ENCODE data around the gene RAB11FIP4. TPM values are rescaled to one million over a fixed set of nuclear protein-coding genes. Genes with fewer than 3 reads are reported as not detected.

The RAB11FIP4 gene
- total RNA-seq, 1 donor from 2014 or later, result 0.29 TPM

DNA sequence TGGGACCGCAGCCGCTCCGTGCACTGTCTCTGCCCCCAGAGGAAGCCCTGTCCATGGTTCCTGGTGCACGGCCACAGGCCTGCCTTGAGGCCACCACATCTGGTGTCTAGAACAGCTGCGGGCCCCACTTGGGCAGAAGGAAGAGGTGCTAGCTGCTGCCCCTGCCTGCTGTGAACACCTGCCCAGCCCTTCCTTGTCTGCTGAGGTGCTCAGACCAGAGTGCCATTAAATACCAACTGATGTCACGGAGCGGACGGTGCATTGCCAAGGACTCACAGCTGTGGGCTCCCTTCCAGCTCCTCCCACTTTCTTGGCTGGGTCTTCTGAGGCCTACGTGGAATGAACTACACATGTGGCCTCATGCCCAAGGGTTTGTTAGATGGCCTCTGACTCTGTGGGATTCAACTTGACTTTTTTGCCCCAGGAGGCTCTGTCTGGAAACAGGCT, 146.1 kb downstream of the RAB11FIP4 start:
- peak; percentile 40 for DNase-seq (ENCODE audit: low read depth)

DNA sequence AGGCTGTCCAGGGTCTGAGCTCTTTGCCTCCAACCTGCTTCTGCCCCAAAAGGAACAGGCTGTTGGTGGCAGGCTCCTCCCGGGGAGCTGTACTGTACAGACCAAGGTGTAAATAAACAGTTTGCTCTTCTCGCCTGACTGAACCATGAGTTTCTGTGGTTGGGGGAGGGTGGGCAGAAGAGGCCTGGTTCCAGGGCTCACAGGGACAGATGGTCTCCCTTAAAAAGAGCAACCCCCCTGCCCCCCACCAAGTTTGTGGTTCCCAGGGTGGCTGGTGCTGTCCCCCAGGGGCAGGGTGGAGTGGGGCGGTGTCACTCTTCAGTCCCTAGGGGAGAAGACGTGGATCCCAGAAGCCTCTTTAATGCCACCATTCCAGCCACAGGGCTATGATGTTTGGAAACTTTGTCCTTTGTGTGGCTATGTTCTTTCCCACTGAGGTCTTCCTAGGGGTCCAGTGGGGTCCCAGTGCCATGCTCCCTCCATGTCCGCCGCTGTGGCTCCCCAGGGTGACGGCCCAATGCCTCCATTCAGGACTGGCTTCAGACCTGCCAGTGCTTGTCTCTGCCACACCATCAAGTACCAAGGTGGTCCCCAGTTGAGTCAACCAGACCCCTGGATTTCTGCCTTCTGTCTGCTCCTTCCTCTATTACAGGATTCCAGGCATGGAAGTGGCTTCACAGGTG, 146.7 kb downstream of the RAB11FIP4 start:
- DNase-seq (ENCODE audit: low read depth), result no peak

DNA sequence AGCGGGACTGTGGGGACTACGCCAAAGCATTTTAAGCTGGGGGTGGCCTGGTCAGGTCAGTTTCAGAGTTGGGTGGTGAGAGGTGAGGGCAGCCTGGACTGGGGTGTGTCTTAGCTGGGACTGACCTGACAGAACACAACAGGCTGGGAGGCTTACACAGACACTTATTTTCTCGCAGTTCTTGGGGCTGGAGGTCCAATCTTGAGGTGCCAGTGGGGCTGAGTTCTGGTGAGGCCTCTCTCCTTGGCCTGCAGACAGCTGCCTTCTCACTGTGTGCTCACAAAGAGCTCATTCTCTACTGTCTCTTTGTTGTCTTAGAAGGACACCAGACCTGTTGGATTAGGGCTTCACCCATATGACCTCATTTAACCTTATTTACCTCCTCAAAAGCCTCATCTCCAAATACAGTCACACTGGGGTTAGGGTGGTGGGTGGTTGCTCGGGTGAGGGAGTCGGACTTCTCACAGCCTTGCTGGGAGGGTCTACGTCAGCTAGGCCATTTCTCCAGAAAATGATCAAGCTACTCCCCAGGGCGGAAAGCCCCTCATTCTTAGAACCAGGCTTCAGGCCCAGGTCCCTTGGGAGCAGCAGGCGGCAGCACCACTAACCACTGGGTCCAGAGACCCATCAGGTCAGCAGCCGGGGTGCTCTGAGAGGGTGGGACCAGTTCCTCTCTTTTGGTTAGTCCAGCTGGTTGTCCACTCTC, 149.3 kb downstream of the RAB11FIP4 start:
- DNase-seq (ENCODE audit: low read depth), result no peak

DNA sequence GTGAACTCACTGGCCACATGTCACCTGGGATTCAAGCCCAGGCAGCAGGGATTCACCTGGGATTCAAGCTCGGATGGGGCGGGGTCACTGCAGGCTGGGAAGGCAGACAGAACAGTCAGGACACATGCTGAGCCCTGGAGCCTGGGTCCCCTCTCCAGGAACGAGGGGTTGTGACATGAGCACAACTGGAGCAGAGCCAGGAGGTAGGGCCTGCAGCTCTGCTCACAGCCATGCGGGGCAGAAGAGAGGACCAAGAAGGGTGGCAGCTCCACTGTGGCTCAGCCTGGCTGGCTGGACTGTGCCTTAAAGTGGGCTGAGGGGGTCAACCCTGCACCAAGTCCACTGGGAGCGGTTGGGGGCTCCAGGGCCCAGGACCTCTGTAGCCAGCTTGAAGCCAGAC, 150.1 kb downstream of the RAB11FIP4 start:
- no peak for DNase-seq (ENCODE audit: low read depth)

DNA sequence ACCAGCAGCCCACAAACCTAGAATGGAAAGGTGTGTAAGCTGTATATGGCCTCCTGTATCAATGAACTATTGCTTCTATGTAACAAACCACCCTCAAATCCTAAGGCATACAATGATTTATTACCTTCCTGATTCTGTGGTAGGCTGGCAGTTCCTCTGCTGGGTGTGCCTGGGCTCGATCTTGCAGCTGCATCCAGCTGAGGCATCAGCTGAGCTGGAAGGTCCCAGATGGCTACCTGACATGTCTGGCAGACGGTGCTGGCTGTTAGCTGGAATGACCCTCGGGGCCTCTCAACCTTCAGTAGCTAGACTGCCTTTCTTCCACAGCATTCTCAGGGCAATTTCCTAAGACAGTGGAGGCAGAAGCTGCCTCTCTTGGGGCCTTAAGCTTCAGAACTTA, 152.7 kb downstream of the RAB11FIP4 start:
- no peak for DNase-seq (ENCODE audit: low read depth)

DNA sequence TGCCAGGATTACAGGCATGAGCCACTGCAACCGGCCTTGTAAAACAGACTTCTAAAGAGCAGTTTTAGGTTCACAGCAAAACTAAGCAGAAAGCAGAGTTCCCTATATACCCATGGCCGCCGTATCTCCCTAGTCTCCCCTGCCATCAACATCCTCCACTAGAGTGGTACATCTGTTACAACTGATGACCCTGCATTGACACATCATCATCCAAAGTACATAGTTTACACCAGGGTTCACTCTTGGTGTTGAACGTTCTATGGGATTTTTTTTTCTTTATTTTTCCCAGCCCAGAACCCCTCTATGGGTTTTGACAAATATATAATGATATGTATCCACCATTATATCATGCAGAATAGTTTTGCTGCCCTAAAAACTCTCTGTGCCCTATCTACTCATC, 155.2 kb downstream of the RAB11FIP4 start:
- no peak for DNase-seq (ENCODE audit: low read depth)

DNA sequence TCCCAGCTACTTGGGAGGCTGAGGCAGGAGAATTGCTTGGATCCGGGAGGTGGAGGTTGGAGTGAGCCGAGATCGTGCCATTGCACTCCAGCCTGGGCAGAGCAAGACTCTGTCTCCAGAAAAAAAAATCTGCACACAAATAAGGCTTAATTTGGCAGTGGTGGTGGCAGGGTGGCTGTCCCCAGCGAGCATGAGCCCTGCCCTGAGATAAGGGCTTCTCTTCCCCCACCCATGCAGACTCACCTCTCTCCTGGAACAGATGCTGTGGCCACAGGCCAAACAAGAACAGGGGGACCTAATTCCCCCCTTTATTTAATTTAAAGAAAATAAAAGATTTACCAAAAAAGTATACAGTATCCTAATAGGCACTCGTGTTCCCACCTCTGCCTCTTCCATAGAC, 157.2 kb downstream of the RAB11FIP4 start:
- no peak for DNase-seq (ENCODE audit: low read depth)

DNA sequence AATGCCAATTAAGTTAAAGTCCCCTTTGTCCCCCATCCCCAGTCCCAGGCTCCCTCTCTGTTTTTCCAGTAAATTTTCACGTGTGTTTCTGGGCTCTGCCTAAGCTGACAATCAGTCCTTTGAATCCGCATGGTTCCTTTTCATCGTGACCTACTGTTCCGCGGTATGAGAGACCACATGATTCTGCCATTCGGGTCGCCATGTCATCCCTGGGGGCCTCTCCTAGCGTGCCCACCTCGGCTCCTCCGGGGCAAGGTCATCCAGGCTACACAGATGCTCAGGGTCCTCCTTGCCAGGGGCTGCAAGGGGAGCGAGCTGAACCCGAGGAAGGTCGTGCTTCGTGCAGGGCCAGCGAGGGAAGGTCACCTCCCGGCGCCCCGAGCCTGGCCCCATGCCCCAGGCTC, 157.6 kb downstream of the RAB11FIP4 start:
- peak; percentile 51 for DNase-seq (ENCODE audit: low read depth)

DNA sequence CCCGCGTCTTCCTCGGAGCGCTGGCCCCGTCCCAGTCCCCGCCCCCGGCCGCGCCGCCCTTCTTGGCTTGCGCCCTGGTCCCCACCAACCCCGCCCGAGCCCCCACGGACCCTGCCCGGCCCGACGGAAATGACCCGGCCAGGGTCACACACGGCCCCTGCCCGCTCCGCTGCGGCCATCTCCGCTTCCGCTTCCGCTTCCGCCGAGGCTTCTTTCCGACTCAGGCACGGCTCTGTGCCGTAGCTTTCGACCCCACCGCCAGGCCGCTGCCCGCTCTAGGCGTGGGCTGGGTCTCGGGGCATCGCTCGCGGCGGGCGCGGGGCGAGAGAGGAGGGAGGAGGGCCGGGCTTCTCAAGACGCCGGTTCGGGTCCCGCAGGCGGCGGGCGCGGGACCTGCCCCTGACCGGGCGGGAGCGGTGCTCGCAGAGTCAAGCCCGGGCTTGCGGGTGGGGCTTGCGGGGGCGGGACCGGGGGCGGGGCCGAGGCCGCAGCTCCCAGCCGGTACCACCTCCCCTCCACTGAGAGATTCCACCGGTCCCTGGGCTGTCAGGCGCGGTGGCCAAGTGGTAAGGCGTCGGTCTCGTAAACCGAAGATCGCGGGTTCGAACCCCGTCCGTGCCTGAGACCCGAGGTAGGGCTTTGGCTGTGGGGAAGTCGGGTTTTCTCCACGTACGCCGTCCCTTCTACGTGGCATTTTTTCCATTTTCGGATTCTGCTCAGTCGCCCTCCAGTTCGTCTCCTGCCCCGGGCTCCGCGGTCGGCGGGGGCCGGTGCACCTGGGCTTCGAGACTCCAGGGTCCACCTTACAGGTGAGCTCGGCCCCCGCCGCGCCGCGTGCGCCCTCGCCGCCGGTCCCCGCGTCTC, 158.3 kb downstream of the RAB11FIP4 start:
- peak; percentile 92 for DNase-seq (ENCODE audit: low read depth)

DNA sequence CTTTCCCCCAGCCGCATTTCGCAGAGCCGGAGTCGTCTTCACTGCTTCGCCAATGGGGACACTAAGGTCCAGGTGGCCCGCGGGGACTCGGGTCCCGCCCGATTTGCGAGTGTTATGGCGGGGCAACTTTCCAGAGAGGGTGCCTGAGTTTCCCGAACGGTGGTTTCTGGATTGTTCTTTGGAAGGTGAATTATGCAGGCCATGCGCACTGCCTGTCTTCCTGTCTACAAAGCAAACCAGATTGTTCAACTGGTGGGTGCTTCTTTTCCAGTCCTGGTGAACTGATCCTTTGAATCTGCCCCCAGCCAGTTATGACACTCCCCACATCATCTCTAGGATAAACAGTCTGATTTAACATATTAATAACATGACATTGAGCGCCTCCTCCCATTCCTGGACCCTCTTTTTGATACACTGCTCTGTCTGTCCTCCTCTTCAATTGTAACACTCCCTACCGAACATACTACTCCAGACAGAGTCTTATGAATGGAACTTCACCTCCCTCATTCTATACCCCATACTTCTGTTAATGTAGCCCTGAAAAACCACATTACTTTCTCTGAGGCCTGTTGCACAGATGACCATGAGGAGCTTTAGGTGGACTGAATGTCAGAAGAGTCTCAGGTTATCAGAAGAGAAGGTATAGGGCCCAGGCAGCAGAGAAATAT, 159.0 kb downstream of the RAB11FIP4 start:
- no peak for DNase-seq (ENCODE audit: low read depth)

DNA sequence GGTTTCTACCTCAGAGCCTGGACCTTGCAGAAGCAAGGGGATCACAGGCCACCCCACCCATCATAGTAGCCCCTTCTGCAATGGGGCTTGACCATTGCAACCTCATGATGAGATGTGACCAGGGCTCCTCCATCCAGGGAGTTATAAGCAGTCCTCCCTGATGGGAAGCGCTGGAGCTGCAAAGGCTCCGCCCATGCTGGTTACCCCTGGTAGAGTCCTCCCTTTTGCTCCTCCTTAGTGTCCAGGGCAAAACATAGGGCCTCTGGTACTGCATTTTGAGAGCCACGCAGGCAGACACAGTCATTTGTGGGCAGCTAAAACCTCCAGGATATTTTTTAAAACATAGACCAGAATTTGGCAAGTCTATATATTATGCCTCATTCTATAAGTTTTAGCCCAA, 161.1 kb downstream of the RAB11FIP4 start:
- no peak for DNase-seq (ENCODE audit: low read depth)

DNA sequence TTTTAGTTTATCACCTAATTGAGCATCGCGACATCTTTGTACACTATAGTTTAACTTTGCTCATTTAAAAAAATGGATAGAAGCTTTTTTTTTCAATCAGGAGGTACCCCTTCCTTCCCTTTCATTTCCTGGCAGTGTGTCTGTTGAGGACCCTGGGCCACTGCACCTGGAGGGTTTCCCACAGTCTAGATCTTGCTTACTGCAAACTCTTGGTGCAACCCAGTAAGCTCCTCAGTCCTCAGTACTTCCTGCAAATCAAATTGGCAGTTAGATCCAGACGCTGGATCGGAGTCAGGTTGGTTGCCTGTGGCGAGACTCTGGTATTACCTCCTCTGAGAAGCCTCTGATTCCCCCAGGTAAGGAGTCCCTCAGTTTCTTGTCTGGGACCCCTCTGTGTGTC, 162.0 kb downstream of the RAB11FIP4 start:
- DNase-seq (ENCODE audit: low read depth), result no peak

DNA sequence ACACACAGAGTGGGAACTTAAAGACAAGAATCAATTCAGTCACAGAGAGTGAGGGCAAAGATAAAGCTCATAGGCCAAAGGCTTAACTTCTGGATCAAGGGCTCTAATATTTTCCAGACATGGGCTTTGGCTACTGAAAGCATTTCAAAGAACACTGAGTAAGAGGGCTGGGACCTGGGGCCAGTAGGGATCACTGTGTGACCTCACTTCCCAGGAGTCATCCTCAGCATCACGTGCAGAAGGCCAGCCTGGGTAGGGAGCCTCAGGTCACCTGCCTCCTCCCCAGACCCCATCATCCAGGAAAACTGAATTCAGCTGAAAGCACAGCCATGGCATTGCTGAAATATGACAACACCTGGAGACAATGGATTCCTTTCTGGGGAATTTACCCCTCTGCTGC, 163.5 kb downstream of the RAB11FIP4 start:
- no peak for DNase-seq (ENCODE audit: low read depth)

DNA sequence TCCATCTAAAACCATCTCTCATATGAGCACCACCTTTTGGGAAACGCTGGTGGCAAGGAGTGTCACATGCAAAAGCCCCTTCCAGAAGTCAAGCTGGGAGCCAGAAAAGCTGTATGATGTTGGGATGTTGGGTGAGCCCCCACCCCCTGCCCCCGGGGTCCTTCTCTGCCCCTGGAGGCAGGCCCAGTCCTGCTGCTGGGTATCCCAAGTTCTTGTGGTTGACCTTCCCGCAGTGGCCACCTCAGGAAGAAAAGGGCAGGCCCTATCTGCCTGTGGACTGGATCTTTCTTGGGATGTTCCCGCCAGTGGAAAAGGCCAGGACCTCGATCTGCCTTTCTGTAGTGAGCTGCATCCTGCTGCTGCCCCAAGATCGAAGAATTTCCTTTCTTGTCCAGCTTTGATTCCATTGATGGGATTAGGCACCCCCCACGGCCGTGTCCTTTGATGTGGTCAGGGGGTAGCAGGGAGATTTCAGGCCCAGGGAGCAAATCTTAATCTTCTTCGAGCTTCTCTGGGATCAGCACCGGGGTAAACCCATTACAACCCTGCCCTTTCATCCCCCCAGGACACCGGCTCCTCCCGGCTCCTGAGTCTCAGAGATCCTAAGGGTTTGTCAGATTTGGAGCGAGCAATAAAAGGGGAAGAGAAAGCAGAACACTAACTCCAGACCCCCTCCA, 165.6 kb downstream of the RAB11FIP4 start:
- DNase-seq (ENCODE audit: low read depth), result no peak

DNA sequence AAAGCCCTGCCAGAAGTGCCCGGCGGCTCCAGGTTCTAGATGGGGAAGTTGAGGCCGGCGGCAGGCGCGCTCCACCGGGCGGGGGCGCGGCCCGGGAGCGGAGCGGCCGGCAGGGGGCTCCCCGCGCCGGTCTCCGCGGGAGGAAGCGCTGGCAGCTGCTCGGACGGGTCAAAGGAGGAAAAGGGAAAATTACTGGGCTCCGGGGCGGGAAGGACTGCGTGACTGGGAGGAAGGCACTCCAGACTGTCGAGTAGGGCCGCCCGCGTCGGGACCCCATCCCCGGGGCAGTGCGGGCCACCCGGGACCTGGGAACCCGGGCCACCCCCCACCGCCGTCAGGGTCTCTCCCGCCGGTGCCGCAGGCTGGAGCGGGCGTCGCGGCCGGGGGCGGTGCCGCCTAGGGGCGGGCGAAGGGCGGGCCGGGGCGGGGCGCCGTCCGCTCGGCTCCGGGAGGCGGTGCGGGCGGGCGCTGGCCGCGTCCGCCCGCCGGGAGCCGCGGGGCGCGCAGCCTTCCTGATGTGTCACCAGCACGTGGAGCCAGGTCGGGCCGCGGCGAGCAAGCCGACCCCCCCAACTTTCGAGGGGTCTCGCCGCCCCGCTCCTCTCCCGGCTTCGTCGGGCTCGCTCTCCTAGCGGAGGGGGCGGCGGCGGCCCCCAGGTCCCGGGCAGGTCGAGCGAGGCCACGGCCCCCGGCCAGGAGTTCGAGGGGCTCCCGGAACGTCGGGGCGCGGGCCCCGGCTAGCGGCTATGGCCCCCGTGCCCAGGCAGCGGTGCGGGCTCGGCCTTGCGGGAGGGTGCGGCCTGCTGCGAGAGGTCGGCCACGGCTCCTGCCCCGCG, 167.5 kb downstream of the RAB11FIP4 start:
- peak; percentile 85 for DNase-seq (ENCODE audit: low read depth)

DNA sequence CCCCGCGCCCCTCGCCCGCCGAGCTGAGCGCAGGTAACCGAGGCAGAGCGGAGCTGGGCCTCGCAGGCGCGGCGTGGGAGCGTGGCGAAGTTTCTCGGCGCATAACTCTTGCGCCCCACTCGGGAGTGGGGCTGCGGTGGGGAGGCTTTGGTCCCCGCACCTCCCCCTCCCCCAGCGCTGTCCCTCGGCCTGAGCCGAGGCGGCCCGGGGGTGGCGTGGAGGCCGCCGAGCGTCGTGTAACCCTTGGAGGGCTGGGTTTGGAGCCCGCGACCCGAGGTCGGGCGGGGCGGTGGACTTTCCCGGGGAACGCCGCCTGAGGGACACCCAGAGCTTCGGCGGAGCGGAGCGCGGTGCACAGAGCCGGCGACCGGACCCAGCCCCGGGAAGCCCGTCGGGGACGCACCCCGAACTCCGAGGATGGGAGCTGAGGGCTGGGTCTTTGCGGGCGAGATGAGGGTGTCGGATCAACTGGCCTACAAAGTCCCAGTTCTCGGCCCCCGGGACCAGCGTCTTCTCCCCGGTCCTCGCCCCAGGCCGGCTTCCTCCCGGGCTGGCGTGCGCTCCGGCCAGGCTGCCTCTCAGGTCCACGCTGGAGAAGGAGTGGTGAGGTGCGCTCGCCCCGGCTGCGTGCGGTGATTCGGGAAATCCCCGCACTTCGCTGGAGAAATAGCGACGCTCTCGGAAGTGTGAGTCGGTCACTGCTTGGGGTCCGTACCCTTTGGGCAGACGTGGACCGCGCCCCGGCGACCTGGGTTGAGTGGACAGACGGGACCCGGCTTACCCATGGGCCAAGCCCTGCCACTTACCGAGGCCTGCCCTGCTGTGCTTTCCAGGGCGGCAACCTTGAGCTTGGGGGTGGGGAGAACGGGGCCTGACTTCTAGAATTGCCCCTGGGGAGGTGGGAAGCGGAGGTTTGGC, 168.4 kb downstream of the RAB11FIP4 start:
- peak; percentile 48 for DNase-seq (ENCODE audit: low read depth)

DNA sequence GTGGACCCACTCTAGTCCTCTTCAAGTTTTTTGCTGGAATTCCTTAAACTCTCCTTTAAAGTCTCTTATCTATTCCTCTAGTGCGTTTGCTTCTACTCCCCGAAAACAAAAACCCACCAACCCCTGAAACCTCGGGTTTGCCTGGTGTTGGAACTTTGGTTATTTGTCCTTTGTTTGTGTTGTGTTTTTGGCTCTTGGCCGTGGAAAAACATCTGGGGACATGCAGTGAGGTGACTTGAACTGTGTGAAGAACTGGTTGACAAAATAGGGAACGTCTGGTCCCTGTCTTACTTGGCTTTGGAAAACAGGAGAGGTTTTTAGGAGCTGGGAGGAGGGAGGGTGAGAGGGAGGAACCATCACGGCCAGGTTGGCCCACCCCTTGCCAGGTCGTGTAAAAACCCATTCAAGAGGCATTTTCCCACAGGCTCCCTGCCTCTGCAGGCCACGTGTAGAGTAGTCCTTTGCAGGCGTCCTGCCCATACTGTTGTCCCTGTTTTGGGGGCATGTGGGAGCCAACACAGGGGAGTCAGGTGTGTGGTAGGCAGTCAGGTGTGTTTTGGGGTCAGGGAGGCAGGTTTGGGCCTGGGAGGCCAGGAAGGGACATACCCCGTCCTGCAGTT, 169.3 kb downstream of the RAB11FIP4 start:
- DNase-seq (ENCODE audit: low read depth), result peak; percentile 41
